GM12878 (cell line): ENCODE results near the gene THBS3. TPM values are rescaled to one million over a fixed set of nuclear protein-coding genes. Genes with fewer than 3 reads are reported as not detected.

ENCODE experiments used
- ASH2L ChIP-seq: fragments of 300-600, 200-600 bp; sonication (generic); IDR thresholded peaks from 2 replicates; pipeline ENCODE4 v1.6.1; 2017; ENCODE audit warnings: low read depth, mild to moderate bottlenecking, borderline replicate concordance
- BCL11A ChIP-seq: IDR thresholded peaks from 2 replicates; pipeline ENCODE4 v1.6.1; 2011; ENCODE audit warnings: low read depth, low read length
- CBX3 ChIP-seq: fragments of 200-600 bp; sonication (generic); IDR thresholded peaks from 2 replicates; pipeline ENCODE4 v1.6.1; 2016; ENCODE audit warnings: low read depth, borderline replicate concordance
- CEBPB ChIP-seq, 2 experiments: fragments of 150-350 bp in 1 of 2; IDR thresholded peaks; 2 replicates each; pipeline ENCODE4 v1.6.1; 2012 to 2014; ENCODE audit warnings: low read depth in 2 of 2, low read length in 2 of 2, borderline replicate concordance in 1 of 2, inconsistent platforms in 1 of 2
- CREB1 ChIP-seq: IDR thresholded peaks from 2 replicates; pipeline ENCODE4 v1.6.1; 2012; ENCODE audit warnings: low read depth, mild to moderate bottlenecking, inconsistent platforms
- CTCF ChIP-seq, 3 experiments: IDR thresholded peaks in 2 of 3; conservative IDR thresholded peaks in 1 of 3; 2 replicates each; pipeline ENCODE4 v1.5.1; 2011; ENCODE audit warnings: low read depth in 3 of 3, low read length in 3 of 3, mild to moderate bottlenecking in 3 of 3, control low read depth in 2 of 3, moderate library complexity in 2 of 3, inconsistent platforms in 1 of 3, mixed read lengths in 1 of 3; ENCODE audit not compliant: control insufficient read depth in 2 of 3, insufficient read depth in 1 of 3; ENCODE audit errors: extremely low read depth in 1 of 3
- DPF2 ChIP-seq: fragments of 450-650 bp; IDR thresholded peaks from 2 replicates; pipeline ENCODE4 v1.6.1; 2017; ENCODE audit warnings: mild to moderate bottlenecking
- EGR1 ChIP-seq, 2 experiments: IDR thresholded peaks; 1 replicate in 1 of 2; 2 replicates in 1 of 2; pipeline ENCODE4 v1.6.1; 2011 to 2012; ENCODE audit warnings: low read depth in 2 of 2, low read length in 2 of 2, borderline replicate concordance in 1 of 2, mild to moderate bottlenecking in 1 of 2, moderate library complexity in 1 of 2
- EZH2 ChIP-seq: IDR thresholded peaks from 2 replicates; pipeline ENCODE4 v1.6.1; 2012; ENCODE audit warnings: low read depth, mild to moderate bottlenecking, control low read depth, inconsistent platforms, low read length, borderline replicate concordance; ENCODE audit not compliant: control insufficient read depth
- HCFC1 ChIP-seq: fragments of 150-350 bp; IDR thresholded peaks from 2 replicates; pipeline ENCODE4 v1.6.1; 2014; ENCODE audit warnings: low read length
- JUND ChIP-seq: IDR thresholded peaks from 2 replicates; pipeline ENCODE4 v1.6.1; 2012; ENCODE audit warnings: low read depth, mild to moderate bottlenecking, low read length, improper control_type of control experiment, moderate library complexity
- KLF5 ChIP-seq: fragments of 450-650 bp; IDR thresholded peaks from 2 replicates; pipeline ENCODE4 v1.6.1; 2014; ENCODE audit warnings: mild to moderate bottlenecking; ENCODE audit not compliant: partially characterized antibody
- MYB ChIP-seq: fragments of 150-350 bp; IDR thresholded peaks from 2 replicates; pipeline ENCODE4 v1.6.1; 2014; ENCODE audit warnings: mild to moderate bottlenecking, low read depth, low read length, borderline replicate concordance
- NKRF ChIP-seq: fragments of 450-650 bp; conservative IDR thresholded peaks from 2 replicates; pipeline ENCODE4 v1.6.1; 2017; ENCODE audit warnings: mild to moderate bottlenecking, moderate library complexity
- NRF1 ChIP-seq: conservative IDR thresholded peaks from 2 replicates; pipeline ENCODE4 v1.6.1; 2011; ENCODE audit warnings: mild to moderate bottlenecking, low read depth, low read length, improper control_type of control experiment
- PKNOX1 ChIP-seq: fragments of 450-650 bp; IDR thresholded peaks from 2 replicates; pipeline ENCODE4 v1.6.1; 2016; ENCODE audit warnings: mild to moderate bottlenecking
- RBBP5 ChIP-seq: fragments of 200-600 bp; sonication (generic); conservative IDR thresholded peaks from 2 replicates; pipeline ENCODE4 v1.6.1; 2016
- RELB ChIP-seq: fragments of 450-650 bp; IDR thresholded peaks from 2 replicates; pipeline ENCODE4 v1.6.1; 2017; ENCODE audit warnings: low read depth, mild to moderate bottlenecking, moderate library complexity
- RUNX3 ChIP-seq: IDR thresholded peaks from 2 replicates; pipeline ENCODE4 v1.6.1; 2012; ENCODE audit warnings: low read length, inconsistent platforms
- SMC3 ChIP-seq: IDR thresholded peaks from 2 replicates; pipeline ENCODE4 v1.6.1; 2011; ENCODE audit warnings: low read length, improper control_type of control experiment, borderline replicate concordance
- SPI1 ChIP-seq: IDR thresholded peaks from 2 replicates; pipeline ENCODE4 v1.6.1; 2011; ENCODE audit warnings: low read depth, mild to moderate bottlenecking, low read length, moderate library complexity, borderline replicate concordance; ENCODE audit not compliant: insufficient read depth
- TAF1 ChIP-seq: IDR thresholded peaks from 2 replicates; pipeline ENCODE4 v1.6.1; 2011; ENCODE audit warnings: mild to moderate bottlenecking, low read depth, low read length, borderline replicate concordance
- ZNF384 ChIP-seq: IDR thresholded peaks from 2 replicates; pipeline ENCODE4 v1.6.1; 2012; ENCODE audit warnings: low read depth, mild to moderate bottlenecking, low read length, improper control_type of control experiment, borderline replicate concordance
- ZNF622 ChIP-seq: fragments of 450-650 bp; IDR thresholded peaks from 2 replicates; pipeline ENCODE4 v1.6.1; 2017; ENCODE audit warnings: mild to moderate bottlenecking, inconsistent platforms
- polyA plus RNA-seq, 11 experiments: library from polyadenylated mRNA; depleted of rRNA in 4 of 11; unstranded in 6 of 11; stranded (reverse) in 5 of 11; fragments of >200 nt; fragmentation: Nextera tagmentation in 4 of 11; fragmentation: Illumina TruSeq in 1 of 11; extraction: Ambion mirVana in 4 of 11; extraction: Trizol in 1 of 11; gene quantifications; 1 replicate in 1 of 11; 2 replicates in 10 of 11; pipeline versions ENCODE4 v1.2.1 to v1.2.3, GENCODE V29; 2011 to 2016; ENCODE audit warnings: inconsistent platforms in 2 of 11, missing spikeins in 2 of 11, low read depth in 1 of 11
- total RNA-seq, 4 experiments: library from RNA; depleted of rRNA in 3 of 4; stranded (reverse); fragments of >200 nt in 3 of 4; fragmentation: Illumina TruSeq in 1 of 4; extraction: Trizol in 1 of 4; gene quantifications; 2 replicates each; pipeline versions ENCODE4 v1.2.1 to v1.2.3, GENCODE V29; 2013 to 2021

The THBS3 gene
- total and polyA plus RNA-seq, 10 of the 15 experiments (the other 5 are each of a cell fraction or from before 2014, with no cell fraction given), result 0.66 to 3.6 (median 2.0) TPM

GRCh38 chr1:155250633-155251449, 43.1 kb upstream of the THBS3 start (continued):
- peak; percentile 100; a peak in 5 of 6 replicates for TF ChIP-seq CTCF (IDR thresholded peaks at IDR 0.05 in 2 of 3, conservative IDR thresholded peaks at IDR 0.05 in 1 of 3; ENCODE audit: control insufficient read depth in 2 of 3, extremely low read depth in 1 of 3, insufficient read depth in 1 of 3, low read depth in 3 of 3, low read length in 3 of 3)
- TF ChIP-seq KLF5, result no peak
- no peak for TF ChIP-seq CEBPB (IDR thresholded peaks at IDR 0.05; ENCODE audit: borderline replicate concordance in 1 of 2, low read depth in 2 of 2, low read length in 2 of 2)
- no peak for TF ChIP-seq JUND
- TF ChIP-seq ASH2L, result no peak
- no peak for TF ChIP-seq NKRF
- TF ChIP-seq SMC3, result peak; percentile 94
- no peak for TF ChIP-seq MYB
- TF ChIP-seq EZH2, result no peak
- TF ChIP-seq ZNF384, result no peak
- no peak for TF ChIP-seq DPF2
- TF ChIP-seq PKNOX1, result peak; percentile 44; the same call in 1 of the 2 replicates
- TF ChIP-seq SPI1, result peak; percentile 95
- no peak for TF ChIP-seq CBX3
- no peak for TF ChIP-seq RBBP5
- TF ChIP-seq HCFC1, result peak; percentile 36; the same call in 1 of the 2 replicates
- no peak for TF ChIP-seq TAF1
- TF ChIP-seq RUNX3, result peak; percentile 46; the same call in 1 of the 2 replicates
- no peak for TF ChIP-seq ZNF622
- no peak for TF ChIP-seq BCL11A
- TF ChIP-seq EGR1 (IDR thresholded peaks at IDR 0.05; ENCODE audit: borderline replicate concordance in 1 of 2, low read depth in 2 of 2, low read length in 2 of 2), result no peak
- TF ChIP-seq NRF1, result no peak
- no peak for TF ChIP-seq CREB1
- TF ChIP-seq RELB, result 0 out of 2 replicates have a peak, but pooled peaks have one; percentile 23
